SK-N-SH treated with all-trans-retinoic acid at 6 μM for 48 hours (cell line): Measurements from ENCODE around the gene OPA1.

ENCODE experiments used
- ATAC-seq: fragments of 200-7000 bp; cut with Tn5 transposase; 3 replicates; pipeline ENCODE4 v1.9.1; 2020; ENCODE audit warnings: mild to moderate bottlenecking, moderate library complexity
- ARNTL ChIP-seq: fragments of 450-650 bp; formaldehyde crosslinking; IDR thresholded peaks from 2 replicates; pipeline ENCODE4 v1.5.0; 2020; ENCODE audit warnings: low read depth, mild to moderate bottlenecking, moderate library complexity, borderline replicate concordance
- BACH2 ChIP-seq: fragments of 250-450 bp; sonication (Bioruptor Pico); IDR thresholded peaks from 2 replicates; pipeline ENCODE4 v1.9.0; 2021; ENCODE audit warnings: mild to moderate bottlenecking, borderline replicate concordance
- CSDC2 ChIP-seq: fragments of 250-450 bp; sonication (Bioruptor Pico); IDR thresholded peaks from 2 replicates; pipeline ENCODE4 v1.5.0; 2020; ENCODE audit warnings: mild to moderate bottlenecking, moderate library complexity
- CSRNP3 ChIP-seq: fragments of 250-450 bp; sonication (Bioruptor Pico); IDR thresholded peaks from 2 replicates; pipeline ENCODE4 v1.5.1; 2021; ENCODE audit warnings: mild to moderate bottlenecking, moderate library complexity
- ESRRG ChIP-seq: fragments of 250-450 bp; sonication (Bioruptor Pico); IDR thresholded peaks from 2 replicates; pipeline ENCODE4 v1.6.1; 2021; ENCODE audit warnings: mild to moderate bottlenecking
- ISL1 ChIP-seq: fragments of 250-450 bp; sonication (Bioruptor Pico); IDR thresholded peaks from 2 replicates; pipeline ENCODE4 v2.1.2; 2022; ENCODE audit warnings: mild to moderate bottlenecking, moderate library complexity
- PPARA ChIP-seq: fragments of 250-450 bp; sonication (Bioruptor Pico); IDR thresholded peaks from 2 replicates; pipeline ENCODE4 v1.5.0; 2020; ENCODE audit warnings: mild to moderate bottlenecking, borderline replicate concordance
- SNAI2 ChIP-seq: fragments of 250-450 bp; sonication (Bioruptor Pico); IDR thresholded peaks from 2 replicates; pipeline ENCODE4 v1.5.0; 2020; ENCODE audit warnings: mild to moderate bottlenecking, moderate library complexity
- TCF4 ChIP-seq: fragments of 250-450 bp; sonication (Bioruptor Pico); IDR thresholded peaks from 2 replicates; pipeline ENCODE4 v1.8.0; 2021; ENCODE audit warnings: mild to moderate bottlenecking, moderate library complexity, borderline replicate concordance
- TOX ChIP-seq: fragments of 250-450 bp; sonication (Bioruptor Pico); IDR thresholded peaks from 2 replicates; pipeline ENCODE4 v1.8.0; 2021; ENCODE audit warnings: mild to moderate bottlenecking, moderate library complexity, borderline replicate concordance
- ZC3H10 ChIP-seq: fragments of 250-450 bp; sonication (Bioruptor Pico); IDR thresholded peaks from 2 replicates; pipeline ENCODE4 v1.5.1; 2021; ENCODE audit warnings: mild to moderate bottlenecking, moderate library complexity
- ZFP3 ChIP-seq: fragments of 250-450 bp; sonication (Bioruptor Pico); IDR thresholded peaks from 2 replicates; pipeline ENCODE4 v1.5.0; 2020; ENCODE audit warnings: mild to moderate bottlenecking, moderate library complexity
- ZFP30 ChIP-seq: fragments of 450-650 bp; formaldehyde crosslinking; IDR thresholded peaks from 2 replicates; pipeline ENCODE4 v1.5.0; 2022; ENCODE audit warnings: mild to moderate bottlenecking, moderate library complexity
- ZNF565 ChIP-seq: fragments of 450-650 bp; formaldehyde crosslinking; conservative IDR thresholded peaks from 2 replicates; pipeline ENCODE4 v1.5.0; 2020; ENCODE audit warnings: low read depth, mild to moderate bottlenecking, moderate library complexity
- ZNF70 ChIP-seq: fragments of 450-650 bp; formaldehyde crosslinking; IDR thresholded peaks from 2 replicates; pipeline ENCODE4 v1.5.0; 2020; ENCODE audit warnings: mild to moderate bottlenecking, moderate library complexity
- ZNF8 ChIP-seq: fragments of 450-650 bp; formaldehyde crosslinking; IDR thresholded peaks from 2 replicates; pipeline ENCODE4 v1.5.0; 2020; ENCODE audit warnings: mild to moderate bottlenecking, moderate library complexity
- TF ChIP-seq, protein P1 (sequence below): fragments of 250-450 bp; sonication (Bioruptor Pico); IDR thresholded peaks from 2 replicates; pipeline ENCODE4 v1.8.0; 2021; ENCODE audit warnings: low read depth, mild to moderate bottlenecking, moderate library complexity, borderline replicate concordance
- TF ChIP-seq, protein P2 (sequence below): fragments of 250-450 bp; sonication (Bioruptor Pico); IDR thresholded peaks from 2 replicates; pipeline ENCODE4 v1.5.1; 2020; ENCODE audit warnings: low read depth, mild to moderate bottlenecking, moderate library complexity
- TF ChIP-seq, protein P3 (sequence below): fragments of 250-450 bp; sonication (Bioruptor Pico); IDR thresholded peaks from 2 replicates; pipeline ENCODE4 v1.5.0; 2020; ENCODE audit warnings: mild to moderate bottlenecking, moderate library complexity

Gene OPA1

DNA sequence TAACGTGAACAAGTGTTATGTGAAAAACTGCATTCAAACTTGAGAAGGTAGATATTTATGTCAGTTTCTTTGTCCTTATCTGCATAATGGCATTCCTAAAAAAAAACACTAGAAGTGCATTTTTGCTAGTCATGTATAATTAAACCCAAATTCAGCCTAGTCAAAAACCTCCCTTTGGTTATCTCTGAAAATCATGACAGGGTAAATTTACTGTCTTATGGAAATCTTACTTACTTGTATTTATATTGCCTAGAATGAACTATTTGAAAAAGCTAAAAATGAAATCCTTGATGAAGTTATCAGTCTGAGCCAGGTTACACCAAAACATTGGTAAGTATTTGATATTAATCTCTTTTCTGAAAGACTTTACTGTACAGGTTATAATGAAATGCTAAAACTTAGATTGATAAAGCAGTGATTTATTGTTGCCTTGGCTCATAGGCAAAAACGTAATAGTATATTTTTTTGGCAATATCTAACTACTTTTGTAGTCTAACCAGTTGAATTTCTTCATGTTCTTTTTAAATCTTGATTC is 55.6 kb downstream of the OPA1 start (continued):
- TF ChIP-seq, protein P1, sequence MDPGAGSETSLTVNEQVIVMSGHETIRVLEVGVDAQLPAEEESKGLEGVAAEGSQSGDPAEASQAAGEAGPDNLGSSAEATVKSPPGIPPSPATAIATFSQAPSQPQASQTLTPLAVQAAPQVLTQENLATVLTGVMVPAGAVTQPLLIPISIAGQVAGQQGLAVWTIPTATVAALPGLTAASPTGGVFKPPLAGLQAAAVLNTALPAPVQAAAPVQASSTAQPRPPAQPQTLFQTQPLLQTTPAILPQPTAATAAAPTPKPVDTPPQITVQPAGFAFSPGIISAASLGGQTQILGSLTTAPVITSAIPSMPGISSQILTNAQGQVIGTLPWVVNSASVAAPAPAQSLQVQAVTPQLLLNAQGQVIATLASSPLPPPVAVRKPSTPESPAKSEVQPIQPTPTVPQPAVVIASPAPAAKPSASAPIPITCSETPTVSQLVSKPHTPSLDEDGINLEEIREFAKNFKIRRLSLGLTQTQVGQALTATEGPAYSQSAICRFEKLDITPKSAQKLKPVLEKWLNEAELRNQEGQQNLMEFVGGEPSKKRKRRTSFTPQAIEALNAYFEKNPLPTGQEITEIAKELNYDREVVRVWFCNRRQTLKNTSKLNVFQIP (CRISPR knock-in tag) = no peak
- TF ChIP-seq ZFP3 (CRISPR knock-in tag) (no peak), ZNF565 (CRISPR knock-in tag) (no peak), ZNF70 (CRISPR knock-in tag) (no peak), ISL1 (CRISPR knock-in tag) (no peak), ZC3H10 (CRISPR knock-in tag) (no peak), ZNF8 (CRISPR knock-in tag) (no peak), BACH2 (CRISPR knock-in tag) (no peak)

DNA sequence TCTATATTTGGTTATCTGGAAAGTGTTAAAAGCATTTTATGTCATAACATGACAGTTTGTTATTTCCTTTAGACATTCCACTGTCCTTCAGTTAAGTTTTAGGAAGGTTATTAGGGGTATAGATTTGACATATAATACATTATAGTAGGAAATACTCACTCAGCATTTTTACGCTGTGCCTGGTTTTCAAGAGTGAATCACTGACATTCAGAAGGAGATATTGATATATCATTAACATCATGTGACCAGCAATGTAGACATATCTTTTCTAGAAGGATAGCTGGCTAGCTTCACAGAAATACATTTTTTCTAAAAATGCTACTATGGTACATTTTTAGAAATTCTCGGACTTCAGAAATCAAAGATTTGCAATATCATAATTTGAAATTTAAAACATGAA is 57.6 kb downstream of the OPA1 start:
- no peak for ATAC-seq
- TF ChIP-seq, protein P2, sequence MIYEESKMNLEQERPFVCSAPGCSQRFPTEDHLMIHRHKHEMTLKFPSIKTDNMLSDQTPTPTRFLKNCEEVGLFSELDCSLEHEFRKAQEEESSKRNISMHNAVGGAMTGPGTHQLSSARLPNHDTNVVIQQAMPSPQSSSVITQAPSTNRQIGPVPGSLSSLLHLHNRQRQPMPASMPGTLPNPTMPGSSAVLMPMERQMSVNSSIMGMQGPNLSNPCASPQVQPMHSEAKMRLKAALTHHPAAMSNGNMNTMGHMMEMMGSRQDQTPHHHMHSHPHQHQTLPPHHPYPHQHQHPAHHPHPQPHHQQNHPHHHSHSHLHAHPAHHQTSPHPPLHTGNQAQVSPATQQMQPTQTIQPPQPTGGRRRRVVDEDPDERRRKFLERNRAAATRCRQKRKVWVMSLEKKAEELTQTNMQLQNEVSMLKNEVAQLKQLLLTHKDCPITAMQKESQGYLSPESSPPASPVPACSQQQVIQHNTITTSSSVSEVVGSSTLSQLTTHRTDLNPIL = no peak
- TF ChIP-seq ESRRG (CRISPR knock-in tag) = no peak
- no peak for TF ChIP-seq ARNTL (CRISPR knock-in tag)
- TF ChIP-seq CSDC2 = no peak
- no peak for TF ChIP-seq CSRNP3 (CRISPR knock-in tag)
- no peak for TF ChIP-seq BACH2 (CRISPR knock-in tag)
- TF ChIP-seq ZFP30 (CRISPR knock-in tag) = no peak
- no peak for TF ChIP-seq ISL1 (CRISPR knock-in tag)
- TF ChIP-seq TCF4 (CRISPR knock-in tag) = no peak
- TF ChIP-seq ZFP3 (CRISPR knock-in tag) = no peak

GRCh38 chr3:193655831-193656433 is 62.9 kb downstream of the OPA1 start:
- ATAC-seq = no peak
- TF ChIP-seq TCF4 (CRISPR knock-in tag) (no peak), BACH2 (CRISPR knock-in tag) (no peak)

- no peak for ATAC-seq
- TF ChIP-seq TCF4 (CRISPR knock-in tag) (no peak), ZC3H10 (CRISPR knock-in tag) (no peak)
- TF ChIP-seq, protein P3, sequence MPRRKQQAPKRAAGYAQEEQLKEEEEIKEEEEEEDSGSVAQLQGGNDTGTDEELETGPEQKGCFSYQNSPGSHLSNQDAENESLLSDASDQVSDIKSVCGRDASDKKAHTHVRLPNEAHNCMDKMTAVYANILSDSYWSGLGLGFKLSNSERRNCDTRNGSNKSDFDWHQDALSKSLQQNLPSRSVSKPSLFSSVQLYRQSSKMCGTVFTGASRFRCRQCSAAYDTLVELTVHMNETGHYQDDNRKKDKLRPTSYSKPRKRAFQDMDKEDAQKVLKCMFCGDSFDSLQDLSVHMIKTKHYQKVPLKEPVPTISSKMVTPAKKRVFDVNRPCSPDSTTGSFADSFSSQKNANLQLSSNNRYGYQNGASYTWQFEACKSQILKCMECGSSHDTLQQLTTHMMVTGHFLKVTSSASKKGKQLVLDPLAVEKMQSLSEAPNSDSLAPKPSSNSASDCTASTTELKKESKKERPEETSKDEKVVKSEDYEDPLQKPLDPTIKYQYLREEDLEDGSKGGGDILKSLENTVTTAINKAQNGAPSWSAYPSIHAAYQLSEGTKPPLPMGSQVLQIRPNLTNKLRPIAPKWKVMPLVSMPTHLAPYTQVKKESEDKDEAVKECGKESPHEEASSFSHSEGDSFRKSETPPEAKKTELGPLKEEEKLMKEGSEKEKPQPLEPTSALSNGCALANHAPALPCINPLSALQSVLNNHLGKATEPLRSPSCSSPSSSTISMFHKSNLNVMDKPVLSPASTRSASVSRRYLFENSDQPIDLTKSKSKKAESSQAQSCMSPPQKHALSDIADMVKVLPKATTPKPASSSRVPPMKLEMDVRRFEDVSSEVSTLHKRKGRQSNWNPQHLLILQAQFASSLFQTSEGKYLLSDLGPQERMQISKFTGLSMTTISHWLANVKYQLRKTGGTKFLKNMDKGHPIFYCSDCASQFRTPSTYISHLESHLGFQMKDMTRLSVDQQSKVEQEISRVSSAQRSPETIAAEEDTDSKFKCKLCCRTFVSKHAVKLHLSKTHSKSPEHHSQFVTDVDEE (CRISPR knock-in tag) = no peak
Measured at GRCh38 chr3:193656445-193656844, 63.4 kb downstream of the OPA1 start.

DNA sequence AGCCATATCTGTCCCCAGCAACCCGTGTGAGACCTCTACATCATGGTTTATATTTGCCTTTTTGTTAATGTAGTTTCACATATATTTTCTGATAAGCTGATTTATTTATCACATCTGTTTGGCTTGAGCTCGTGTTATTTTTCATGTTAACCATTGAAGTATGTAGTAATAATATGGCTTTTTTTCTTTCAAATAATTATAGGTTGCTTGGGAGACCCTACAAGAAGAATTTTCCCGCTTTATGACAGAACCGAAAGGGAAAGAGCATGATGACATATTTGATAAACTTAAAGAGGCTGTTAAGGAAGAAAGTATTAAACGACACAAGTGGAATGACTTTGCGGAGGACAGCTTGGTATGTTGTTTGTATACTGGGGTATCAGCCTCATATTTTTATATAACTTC is 63.9 kb downstream of the OPA1 start:
- no peak for ATAC-seq
- no peak for TF ChIP-seq CSDC2
- no peak for TF ChIP-seq ZNF8 (CRISPR knock-in tag)
- no peak for TF ChIP-seq PPARA (CRISPR knock-in tag)
- no peak for TF ChIP-seq ZFP30 (CRISPR knock-in tag)
- TF ChIP-seq TCF4 (CRISPR knock-in tag) = no peak
- no peak for TF ChIP-seq SNAI2 (CRISPR knock-in tag)
- TF ChIP-seq CSRNP3 (CRISPR knock-in tag) = no peak
- TF ChIP-seq TOX (CRISPR knock-in tag) = no peak
- TF ChIP-seq, protein P3 (CRISPR knock-in tag) = no peak
- TF ChIP-seq, protein P1 (CRISPR knock-in tag) = no peak
- TF ChIP-seq ZC3H10 (CRISPR knock-in tag) = no peak
- TF ChIP-seq ISL1 (CRISPR knock-in tag) = no peak
